MCF 10A (cell line): ENCODE measurements around the gene TRANK1. TPM values are rescaled to one million over a fixed set of nuclear protein-coding genes. Genes with fewer than 3 reads are reported as not detected.

Experiments used
- BruUV-seq: library from RNA; stranded (reverse); fragments of 400-500 nt; replicated peaks from 2 replicates; lab custom pipeline; 2021; lab: Mats Ljungman, UMichigan
- CTCF ChIA-PET: fragments of 300-600 bp; sonication (Branson Sonifier 250); formaldehyde crosslinking; extraction: SDS; loops from one replicate; lab custom pipeline; 2021; ENCODE audit warnings: antibody characterized with exemption, inconsistent platforms; lab: Yijun Ruan, JAX
- POLR2A ChIA-PET: fragments of 300-600, 350-650 bp; sonication (Branson Sonifier 250); formaldehyde crosslinking; extraction: SDS; loops from one replicate; lab custom pipeline; 2020; ENCODE audit warnings: antibody characterized with exemption, inconsistent platforms; lab: Yijun Ruan, JAX
- DNase-seq: peaks from one replicate; pipeline ENCODE4 v3.0.0-alpha.2; 2018; ENCODE audit not compliant: unreplicated experiment
- H3K27ac Mint-ChIP-seq: one replicate; pipeline ENCODE4 v1.8.0; 2022; ENCODE audit warnings: mild to moderate bottlenecking, low read depth, mixed read lengths; ENCODE audit not compliant: unreplicated experiment
- H3K27me3 Mint-ChIP-seq: one replicate; pipeline ENCODE4 v1.8.0; 2022; ENCODE audit warnings: mixed read lengths; ENCODE audit not compliant: insufficient read depth, unreplicated experiment
- H3K36me3 Mint-ChIP-seq: one replicate; pipeline ENCODE4 v1.8.0; 2022; ENCODE audit warnings: mild to moderate bottlenecking, moderate library complexity, mixed read lengths; ENCODE audit not compliant: insufficient read depth, unreplicated experiment
- H3K4me1 Mint-ChIP-seq: one replicate; pipeline ENCODE4 v1.8.0; 2022; ENCODE audit warnings: mixed read lengths; ENCODE audit not compliant: insufficient read depth, unreplicated experiment
- H3K4me3 Mint-ChIP-seq: one replicate; pipeline ENCODE4 v1.8.0; 2022; ENCODE audit warnings: mild to moderate bottlenecking, moderate library complexity, mixed read lengths; ENCODE audit not compliant: unreplicated experiment
- H3K9me3 Mint-ChIP-seq: one replicate; pipeline ENCODE4 v1.8.0; 2022; ENCODE audit warnings: mixed read lengths; ENCODE audit not compliant: unreplicated experiment
- intact Hi-C: fragments of 100-400 bp; cut with micrococcal nuclease; formaldehyde crosslinking; loops from 2 replicates; pipeline ENCODE4 v1.14.1; 2022
- total RNA-seq: library from RNA; stranded (reverse); gene quantifications from 2 replicates; pipeline ENCODE4 v1.2.3, GENCODE V29; 2022
- TF ChIP-seq, protein P1 (sequence below): fragments of 200-600 bp; IDR thresholded peaks from one replicate; pipeline ENCODE4 v1.8.0; 2022; ENCODE audit warnings: antibody characterized with exemption, mild to moderate bottlenecking; ENCODE audit not compliant: unreplicated experiment

Gene TRANK1
- total RNA-seq, 1 experiment from 2014 or later, result 4.7 TPM

DNA sequence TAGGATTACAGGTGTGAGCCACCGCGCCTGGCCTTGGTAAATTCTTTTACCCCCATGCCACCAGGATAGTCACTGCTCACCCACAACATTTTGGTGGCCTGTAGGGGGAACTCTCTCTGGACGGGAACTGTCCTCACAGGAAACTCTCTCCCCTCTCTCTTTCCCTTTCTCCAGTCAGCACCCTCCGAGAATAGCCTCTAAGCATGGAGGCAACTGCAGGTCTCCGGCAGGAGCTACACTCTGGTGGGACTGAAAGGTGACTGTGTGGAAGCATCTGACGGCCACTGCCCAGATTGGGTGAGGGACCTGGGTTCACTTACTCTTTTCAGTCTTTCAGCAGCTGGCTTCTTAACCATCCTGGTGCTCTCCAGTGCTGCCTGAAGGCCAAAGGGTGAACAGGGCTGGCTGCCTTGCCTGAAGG is 21.3 kb downstream of the TRANK1 start:
- Mint-ChIP-seq H3K4me1 (no peaks in the 10 kb centered on the region), H3K9me3 (peaks cover 14% of the 10 kb centered on the region), H3K27ac (no peak overlapping the region), H3K4me3 (no peak overlapping the region), H3K36me3 (no peaks in the 10 kb centered on the region), H3K27me3 (no peaks in the 10 kb centered on the region)
- intact Hi-C loops, result no loop called here
- no peak for DNase-seq
- BruUV-seq, result no TSS peak
- TF ChIP-seq, protein P1, sequence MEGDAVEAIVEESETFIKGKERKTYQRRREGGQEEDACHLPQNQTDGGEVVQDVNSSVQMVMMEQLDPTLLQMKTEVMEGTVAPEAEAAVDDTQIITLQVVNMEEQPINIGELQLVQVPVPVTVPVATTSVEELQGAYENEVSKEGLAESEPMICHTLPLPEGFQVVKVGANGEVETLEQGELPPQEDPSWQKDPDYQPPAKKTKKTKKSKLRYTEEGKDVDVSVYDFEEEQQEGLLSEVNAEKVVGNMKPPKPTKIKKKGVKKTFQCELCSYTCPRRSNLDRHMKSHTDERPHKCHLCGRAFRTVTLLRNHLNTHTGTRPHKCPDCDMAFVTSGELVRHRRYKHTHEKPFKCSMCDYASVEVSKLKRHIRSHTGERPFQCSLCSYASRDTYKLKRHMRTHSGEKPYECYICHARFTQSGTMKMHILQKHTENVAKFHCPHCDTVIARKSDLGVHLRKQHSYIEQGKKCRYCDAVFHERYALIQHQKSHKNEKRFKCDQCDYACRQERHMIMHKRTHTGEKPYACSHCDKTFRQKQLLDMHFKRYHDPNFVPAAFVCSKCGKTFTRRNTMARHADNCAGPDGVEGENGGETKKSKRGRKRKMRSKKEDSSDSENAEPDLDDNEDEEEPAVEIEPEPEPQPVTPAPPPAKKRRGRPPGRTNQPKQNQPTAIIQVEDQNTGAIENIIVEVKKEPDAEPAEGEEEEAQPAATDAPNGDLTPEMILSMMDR, result no peak
- CTCF ChIA-PET, result interaction anchor here (0.5 to 1.5 kb wide), 2 partner anchors 31 to 878 kb away, joined by 3 read pairs; no protein-coding TSS in a partner anchor
- POLR2A ChIA-PET, result no interaction called here

DNA sequence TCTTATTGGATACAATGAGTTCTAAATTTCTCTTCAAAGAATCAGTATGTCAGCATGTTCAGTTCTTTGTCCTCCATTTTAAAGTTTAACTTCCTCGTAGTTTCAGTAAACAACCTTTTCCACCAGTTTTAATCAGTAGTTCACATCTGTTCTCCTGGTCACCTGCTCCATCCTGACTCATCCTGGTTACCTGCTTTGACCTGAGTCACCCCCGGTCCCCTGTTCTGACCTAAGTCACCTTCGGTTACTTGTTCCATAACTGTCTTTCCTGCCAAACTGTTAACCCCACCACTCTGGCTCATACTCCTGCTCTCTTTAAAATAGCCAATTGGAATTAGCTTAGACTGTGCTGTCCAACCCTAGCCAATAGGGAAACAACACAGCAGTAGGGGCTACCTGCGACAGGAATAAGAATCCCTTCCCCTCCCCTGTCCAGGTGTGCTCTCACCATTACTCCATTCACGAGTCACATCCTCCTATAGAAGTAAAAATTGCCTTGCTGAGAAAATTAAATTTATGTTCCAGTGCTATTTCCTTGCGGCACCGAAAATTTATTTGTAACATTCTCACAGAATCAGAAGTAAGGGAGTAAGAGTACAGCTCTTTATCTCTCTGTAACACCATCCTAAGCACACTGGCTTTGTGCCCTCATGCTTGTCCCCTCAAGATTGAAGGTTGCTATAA is 23.8 kb downstream of the TRANK1 start:
- Mint-ChIP-seq H3K4me3 (no peak overlapping the region), H3K27ac (no peak overlapping the region), H3K9me3 (peaks cover 14% of the 10 kb centered on the region), H3K4me1 (no peaks in the 10 kb centered on the region), H3K27me3 (no peaks in the 10 kb centered on the region), H3K36me3 (no peaks in the 10 kb centered on the region)
- intact Hi-C loops, result no loop called here
- ChIA-PET CTCF (interaction anchor here (0.8 kb wide), 1 partner anchor 35 kb away, joined by 4 read pairs; no protein-coding TSS in a partner anchor), POLR2A (interaction anchor here (1.7 kb wide), 1 partner anchor 9 kb away, joined by 5 read pairs; no protein-coding TSS in a partner anchor)
- no peak for DNase-seq
- BruUV-seq, result no TSS peak
- TF ChIP-seq, protein P1, result no peak

DNA sequence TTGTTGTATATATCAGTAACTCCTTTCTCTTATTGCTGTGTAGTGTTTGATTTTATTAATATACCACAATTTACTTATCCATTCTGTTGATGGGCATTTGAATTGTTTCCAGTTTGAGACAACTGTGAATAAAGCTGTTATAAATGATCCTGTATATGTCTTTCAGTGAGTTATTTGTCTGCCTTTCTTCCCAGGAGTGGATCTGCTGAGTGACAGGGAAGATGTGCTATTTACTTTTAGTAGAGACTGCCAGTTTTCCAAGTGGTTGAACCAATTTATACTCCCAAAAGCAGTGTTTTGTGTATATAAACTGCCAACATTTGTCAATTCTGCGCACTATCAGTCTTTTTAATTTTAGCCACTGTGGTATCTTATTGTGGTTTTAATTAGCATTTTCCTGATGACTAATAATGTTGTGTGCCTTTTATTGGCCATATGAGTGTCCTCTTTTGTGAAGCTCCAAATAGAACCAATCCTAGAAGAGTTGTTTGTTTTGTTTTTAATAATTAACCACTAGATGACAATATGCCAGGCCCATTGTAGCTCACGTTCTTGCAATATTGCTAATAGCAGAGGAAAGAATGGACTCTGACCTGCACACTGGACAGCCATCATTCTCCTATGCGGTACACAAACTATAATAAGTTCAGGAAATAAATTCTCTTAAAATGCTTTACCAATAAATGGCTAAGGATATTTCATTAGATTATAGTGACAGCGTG is 25.3 kb downstream of the TRANK1 start:
- Mint-ChIP-seq H3K4me3 (no peak overlapping the region), H3K9me3 (peaks cover 14% of the 10 kb centered on the region), H3K27ac (no peak overlapping the region), H3K36me3 (no peaks in the 10 kb centered on the region), H3K4me1 (no peaks in the 10 kb centered on the region), H3K27me3 (no peaks in the 10 kb centered on the region)
- ChIA-PET POLR2A (no interaction called here), CTCF (no interaction called here)
- intact Hi-C loops, result no loop called here
- BruUV-seq, result no TSS peak
- TF ChIP-seq, protein P1, result no peak
- no peak for DNase-seq

DNA sequence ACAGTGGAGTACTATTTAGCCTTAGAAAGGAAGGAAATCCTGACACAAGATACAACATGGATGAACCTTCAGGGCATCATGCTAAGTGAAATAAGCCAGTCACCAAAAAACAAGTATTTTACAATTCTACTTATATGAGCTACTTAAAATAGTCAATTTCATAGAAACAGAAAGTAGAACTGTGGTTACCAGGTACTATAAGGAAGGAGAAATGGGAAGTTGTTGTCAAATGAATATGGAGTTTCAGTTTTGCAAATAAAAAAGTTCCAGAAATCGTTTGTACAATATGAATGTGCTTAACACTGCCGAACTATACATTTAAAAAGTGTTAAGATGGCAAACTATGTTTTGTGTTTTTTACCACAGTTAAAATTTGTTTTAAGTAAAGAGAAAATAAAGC is 26.8 kb downstream of the TRANK1 start:
- no TSS peak for BruUV-seq
- H3K4me1 Mint-ChIP-seq, result peaks cover 9% of the 10 kb centered on the region
- no peaks in the 10 kb centered on the region for H3K36me3 Mint-ChIP-seq
- TF ChIP-seq, protein P1, result no peak
- H3K9me3 Mint-ChIP-seq, result peaks cover 14% of the 10 kb centered on the region
- POLR2A ChIA-PET, result no interaction called here
- CTCF ChIA-PET, result interaction anchor here (0.6 to 0.9 kb wide), 3 partner anchors 27 to 39 kb away, joined by 4 read pairs; no protein-coding TSS in a partner anchor
- H3K27ac Mint-ChIP-seq, result no peak overlapping the region
- intact Hi-C loops, result no loop called here
- no peaks in the 10 kb centered on the region for H3K27me3 Mint-ChIP-seq
- H3K4me3 Mint-ChIP-seq, result no peak overlapping the region
- no peak for DNase-seq
